NCI-H82 (cell line): Measurements from ENCODE around the gene MZT2B.
"Not testable (repeated sequence)": the region's sequence is repeated elsewhere in the genome, so short reads cannot be mapped to it uniquely, and the experiment has no call there.

Experiments
- DNase-seq: peaks from one replicate; lab custom pipeline; 2025; lab: John Stamatoyannopoulos, UW

Gene MZT2B

GRCh38 chr2:130152816-130153595, 29.1 kb upstream of the MZT2B start:
- no peak for DNase-seq

- not testable (repeated sequence) for DNase-seq
These were observed 28.2 kb upstream of the MZT2B start for GRCh38 chr2:130153721-130154422.

- not testable (repeated sequence) for DNase-seq
These were observed 27.7 kb upstream of the MZT2B start for GRCh38 chr2:130154423-130154770.

GRCh38 chr2:130154773-130155765, 27.0 kb upstream of the MZT2B start:
- DNase-seq = no peak

GRCh38 chr2:130155956-130156623, 26.0 kb upstream of the MZT2B start:
- DNase-seq = peak; percentile 75

GRCh38 chr2:130156624-130157004, 25.4 kb upstream of the MZT2B start:
- no peak for DNase-seq

- DNase-seq = not testable (repeated sequence)
These were observed 24.7 kb upstream of the MZT2B start for GRCh38 chr2:130157354-130157753.

GRCh38 chr2:130157825-130158514, 24.1 kb upstream of the MZT2B start:
- DNase-seq = not testable (repeated sequence)

- DNase-seq = no peak
These were observed 23.4 kb upstream of the MZT2B start for GRCh38 chr2:130158631-130159030.

GRCh38 chr2:130159376-130159775, 22.7 kb upstream of the MZT2B start:
- DNase-seq = not testable (repeated sequence)

- no peak for DNase-seq
These were observed 21.9 kb upstream of the MZT2B start for GRCh38 chr2:130160131-130160530.

GRCh38 chr2:130160838-130161705, 21.0 kb upstream of the MZT2B start:
- not testable (repeated sequence) for DNase-seq

- not testable (repeated sequence) for DNase-seq
These were observed 19.6 kb upstream of the MZT2B start for GRCh38 chr2:130162486-130162885.

GRCh38 chr2:130162968-130163367, 19.1 kb upstream of the MZT2B start:
- no peak for DNase-seq

- no peak for DNase-seq
These were observed 16.6 kb upstream of the MZT2B start for GRCh38 chr2:130165293-130166016.

GRCh38 chr2:130166611-130167010, 15.5 kb upstream of the MZT2B start:
- not testable (repeated sequence) for DNase-seq

- DNase-seq = not testable (repeated sequence)
These were observed 12.9 kb upstream of the MZT2B start for GRCh38 chr2:130169163-130169562.

- DNase-seq = no peak
These were observed 12.2 kb upstream of the MZT2B start for GRCh38 chr2:130169896-130170295.

- DNase-seq = not testable (repeated sequence)
These were observed 7.2 kb upstream of the MZT2B start for GRCh38 chr2:130174866-130175265.
